ENCODE measurements around the gene RHEBL1.

RHEBL1 gene

GRCh38 chr12:49054096-49054495, 15.7 kb downstream of the RHEBL1 start:
- no peak for DNase-seq

- DNase-seq: no peak
Measured at GRCh38 chr12:49052451-49053208, 17.1 kb downstream of the RHEBL1 start.

GRCh38 chr12:49051777-49052438, 17.9 kb downstream of the RHEBL1 start:
- DNase-seq: no peak

DNA sequence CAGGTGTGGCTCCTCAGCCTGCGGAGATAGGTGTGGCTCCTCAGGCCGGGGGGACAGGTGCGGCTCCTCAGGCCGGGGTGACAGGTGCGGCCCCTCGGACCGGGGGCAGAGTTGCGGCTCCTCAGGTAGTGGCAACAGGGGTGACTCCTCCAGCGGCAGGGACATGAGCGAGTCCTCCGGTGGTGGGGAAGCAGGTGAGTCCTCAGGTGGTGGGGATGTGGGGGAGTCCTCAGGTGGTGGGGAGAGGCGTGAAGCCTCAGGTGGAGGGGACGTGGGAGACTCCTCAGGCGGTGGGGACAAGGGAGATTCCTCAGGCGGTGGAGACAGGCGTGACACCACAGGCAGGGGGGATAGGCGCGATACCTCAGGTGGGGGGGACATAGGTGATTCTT, 18.4 kb downstream of the RHEBL1 start:
- DNase-seq: no peak

DNA sequence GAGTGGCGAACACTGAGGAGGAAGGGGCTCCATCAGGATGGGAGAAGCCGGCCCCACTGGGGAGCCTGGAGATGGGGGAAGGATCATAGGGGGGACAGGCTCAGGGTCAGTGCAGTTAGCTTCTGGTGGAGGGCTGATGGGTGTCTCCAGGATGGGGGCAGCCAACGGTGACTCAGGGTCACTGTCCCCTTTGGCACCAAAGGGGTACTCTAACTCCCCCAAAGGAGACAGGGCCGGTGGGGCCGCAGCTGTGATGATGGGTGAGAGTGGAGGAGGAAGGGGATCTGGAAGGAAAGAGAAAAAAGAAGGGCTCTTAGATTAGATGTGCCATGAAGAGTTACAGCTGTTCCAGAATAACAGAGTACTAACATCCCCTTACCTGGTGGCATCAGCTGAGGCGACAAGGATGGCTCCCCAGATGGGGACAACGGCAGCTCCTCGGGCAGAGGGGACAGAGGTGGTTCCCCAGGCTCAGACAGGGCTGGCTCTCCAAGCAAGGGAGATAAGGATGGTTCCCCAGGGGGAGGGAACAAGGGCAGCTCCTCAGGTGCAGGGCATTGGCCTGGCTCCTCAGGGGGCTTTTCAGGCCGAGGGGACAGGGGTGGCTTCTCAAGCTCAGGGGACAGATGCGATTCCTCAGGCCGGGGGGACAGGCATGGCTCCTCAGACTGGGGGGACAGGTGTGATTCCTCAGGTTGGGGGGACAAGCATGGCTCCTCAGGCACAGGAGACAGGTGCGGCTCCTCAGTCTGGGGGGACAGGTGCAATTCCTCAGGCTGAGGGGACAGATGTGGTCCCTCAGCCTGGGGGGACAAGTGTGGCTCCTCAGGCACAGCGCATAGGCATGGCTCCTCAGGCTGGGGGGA, 19.0 kb downstream of the RHEBL1 start:
- DNase-seq: no peak

- no peak for DNase-seq
Measured at GRCh38 chr12:49049566-49050224, 20.1 kb downstream of the RHEBL1 start.

DNA sequence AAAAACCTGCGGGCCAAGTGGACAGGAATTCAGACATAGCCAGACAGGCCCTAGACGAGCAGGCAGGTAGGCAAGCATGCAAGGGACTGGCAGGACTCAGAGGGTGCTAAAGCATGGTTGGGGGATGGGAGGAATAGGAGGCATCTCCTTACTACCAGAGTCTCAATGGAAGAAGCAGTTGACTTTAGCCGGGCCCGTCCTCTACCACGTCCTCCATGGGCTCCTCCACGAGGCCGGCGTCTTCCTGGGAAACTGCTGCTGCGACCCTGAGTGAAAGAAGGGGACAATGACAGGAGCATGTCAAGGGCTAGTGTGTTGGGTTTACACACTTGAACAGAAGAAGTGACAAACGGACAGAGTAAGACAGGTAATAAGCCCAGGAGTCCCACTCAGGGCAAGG, 20.8 kb downstream of the RHEBL1 start:
- DNase-seq: no peak

DNA sequence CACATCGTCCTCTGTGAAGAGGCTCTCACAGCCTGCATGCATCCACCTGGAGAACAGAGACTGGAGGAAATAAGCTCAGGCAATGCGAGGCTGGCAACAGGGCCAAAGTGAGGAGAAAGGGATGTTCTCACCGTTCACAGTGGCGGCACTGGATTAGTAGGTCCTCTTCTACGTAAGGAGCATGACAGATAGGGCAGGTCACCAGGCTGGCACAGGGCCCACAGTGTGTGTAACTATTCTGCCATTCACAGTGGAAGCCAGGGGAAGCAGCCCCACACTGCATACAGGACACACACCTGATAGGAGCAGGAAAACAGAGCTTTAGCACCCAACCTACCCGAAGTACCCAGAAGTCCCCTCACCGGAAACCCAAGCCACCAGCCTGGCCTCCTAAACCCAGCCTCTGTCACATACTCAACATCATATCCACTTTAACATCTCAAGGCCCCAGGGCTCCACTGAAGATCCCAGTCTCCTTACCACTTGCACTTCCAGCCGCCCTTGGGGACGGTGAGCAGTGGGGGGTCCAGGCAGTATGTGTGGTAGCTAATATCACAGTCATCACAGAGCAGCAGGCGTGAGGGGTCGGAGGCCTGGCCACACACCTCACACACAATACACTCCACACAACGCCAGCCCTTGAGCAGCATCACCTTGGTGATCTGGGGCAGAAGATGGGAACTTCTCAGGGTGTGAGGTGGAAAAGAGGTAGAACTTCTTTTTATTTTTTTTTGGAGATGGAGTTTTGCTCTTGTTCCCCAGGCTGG, 23.5 kb downstream of the RHEBL1 start:
- no peak for DNase-seq

DNA sequence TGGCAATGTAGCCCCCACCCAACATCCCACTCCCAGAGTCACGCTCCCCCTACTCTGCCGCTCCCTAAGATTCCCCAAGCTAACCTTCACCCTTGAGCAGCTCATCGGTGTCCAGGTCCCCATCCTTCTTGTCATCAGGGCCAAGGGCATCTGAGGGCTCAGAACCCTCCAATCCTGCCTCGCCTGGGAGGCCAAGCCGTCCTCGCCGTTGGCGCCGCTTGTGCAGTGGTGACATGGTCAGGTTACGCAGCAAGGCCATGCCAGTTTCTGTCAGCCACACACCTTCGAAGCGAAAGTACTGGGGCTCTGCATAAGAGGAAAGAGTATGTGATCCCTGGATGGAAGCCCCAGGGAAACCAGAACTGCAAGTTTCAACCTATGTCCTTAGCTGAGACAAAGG, 25.1 kb downstream of the RHEBL1 start:
- DNase-seq: no peak

DNA sequence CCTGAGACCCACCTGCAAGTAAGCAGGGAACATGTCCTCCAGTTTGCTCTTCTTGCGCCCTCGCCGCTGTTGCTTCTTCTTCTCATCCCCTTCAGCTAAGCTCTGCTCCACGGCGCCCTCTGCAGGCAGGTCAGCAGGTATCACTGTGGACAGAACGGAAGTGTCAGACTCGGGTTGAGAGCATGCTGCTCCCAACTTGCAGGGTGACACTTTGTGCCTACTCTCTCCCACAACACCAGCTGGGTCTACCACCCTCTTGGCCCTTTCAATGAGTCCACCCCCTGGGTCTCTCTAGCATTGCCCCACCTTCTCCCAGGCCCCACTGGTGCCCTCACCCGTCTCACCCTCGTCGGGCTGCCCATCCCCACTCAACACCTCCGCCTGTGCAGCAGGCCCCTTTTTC, 25.9 kb downstream of the RHEBL1 start:
- DNase-seq: peak; percentile 35 to 54

DNA sequence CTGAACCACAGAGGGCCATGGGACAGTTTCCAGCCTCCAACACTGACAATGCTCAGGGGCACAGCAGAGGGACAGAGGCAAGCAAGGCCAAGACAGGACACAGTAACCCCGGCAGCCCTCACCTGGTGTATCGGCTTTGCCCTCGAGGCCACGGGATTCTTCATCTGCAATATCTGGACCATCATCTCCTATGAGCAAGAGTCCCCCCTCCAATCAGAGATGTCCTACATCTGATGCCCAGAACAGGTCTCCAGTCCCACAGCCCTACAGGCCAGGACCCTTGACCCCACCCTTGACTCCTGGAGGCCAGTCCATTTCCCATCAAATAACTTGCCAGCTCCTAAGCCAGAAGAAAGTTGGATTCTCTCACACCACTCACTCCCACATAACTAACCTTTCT, 26.5 kb downstream of the RHEBL1 start:
- DNase-seq: no peak

- DNase-seq: no peak
Measured at GRCh38 chr12:49041881-49042484, 27.8 kb downstream of the RHEBL1 start.

DNA sequence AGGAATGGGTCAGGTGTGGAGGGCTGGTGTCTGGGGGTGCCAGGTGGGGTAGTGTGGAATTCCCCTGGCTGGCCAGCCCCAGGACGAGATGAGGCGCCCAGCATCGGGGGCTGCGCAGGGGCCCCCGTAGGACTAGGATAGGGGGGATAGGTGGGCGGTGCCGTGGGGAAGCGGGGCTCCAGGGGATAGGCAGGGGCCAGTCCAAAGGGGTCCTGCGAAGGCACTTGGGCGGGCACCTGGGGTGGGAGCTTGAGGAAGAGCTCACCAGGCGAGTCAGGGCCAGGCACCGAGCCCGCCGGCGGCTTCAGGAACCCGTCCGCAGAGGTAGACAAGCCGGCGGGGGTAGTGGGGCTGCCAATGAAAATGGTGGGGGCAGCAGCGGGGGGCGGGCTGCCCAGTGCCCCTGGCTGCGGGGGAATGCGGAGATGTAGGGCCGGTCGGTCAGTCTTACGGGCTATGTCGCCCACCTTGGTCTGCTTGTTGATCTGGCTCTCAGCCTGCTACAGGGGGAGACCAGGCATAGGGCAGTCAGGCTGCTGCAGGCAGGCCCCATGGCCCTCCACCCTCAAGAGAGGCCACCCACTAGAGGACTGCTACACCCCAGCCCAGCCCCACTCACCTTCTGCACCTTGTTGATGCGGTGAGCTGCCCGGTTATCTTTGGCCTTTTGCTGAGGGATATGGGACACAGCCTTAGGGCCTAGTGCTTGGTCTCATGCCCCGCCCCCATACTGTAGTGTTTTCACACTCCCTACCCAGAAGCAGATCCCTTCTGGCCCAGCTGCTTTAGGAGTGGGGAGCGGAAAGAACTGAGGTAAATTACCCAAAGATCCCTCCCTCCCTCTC, 28.5 kb downstream of the RHEBL1 start:
- DNase-seq: no peak

- no peak for DNase-seq
Measured at GRCh38 chr12:49040364-49040855, 29.4 kb downstream of the RHEBL1 start.

GRCh38 chr12:49039421-49040363, 30.1 kb downstream of the RHEBL1 start:
- no peak for DNase-seq

GRCh38 chr12:49038291-49038955, 31.4 kb downstream of the RHEBL1 start:
- DNase-seq: no peak

DNA sequence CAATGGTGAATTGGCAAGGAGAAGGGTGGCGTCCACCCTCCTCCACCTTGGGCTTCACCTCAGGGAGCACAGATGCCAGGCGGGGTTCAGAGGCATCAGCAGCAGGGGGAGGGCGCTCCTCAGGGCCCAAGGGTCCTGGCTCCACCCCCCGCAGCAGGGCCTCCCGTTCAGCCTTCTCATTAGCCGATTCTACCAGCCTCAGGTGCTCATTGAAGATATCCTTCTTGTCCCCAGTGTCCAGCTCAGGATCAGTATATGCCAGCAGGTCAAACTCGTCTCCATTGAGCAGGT, 31.9 kb downstream of the RHEBL1 start:
- DNase-seq: no peak

DNA sequence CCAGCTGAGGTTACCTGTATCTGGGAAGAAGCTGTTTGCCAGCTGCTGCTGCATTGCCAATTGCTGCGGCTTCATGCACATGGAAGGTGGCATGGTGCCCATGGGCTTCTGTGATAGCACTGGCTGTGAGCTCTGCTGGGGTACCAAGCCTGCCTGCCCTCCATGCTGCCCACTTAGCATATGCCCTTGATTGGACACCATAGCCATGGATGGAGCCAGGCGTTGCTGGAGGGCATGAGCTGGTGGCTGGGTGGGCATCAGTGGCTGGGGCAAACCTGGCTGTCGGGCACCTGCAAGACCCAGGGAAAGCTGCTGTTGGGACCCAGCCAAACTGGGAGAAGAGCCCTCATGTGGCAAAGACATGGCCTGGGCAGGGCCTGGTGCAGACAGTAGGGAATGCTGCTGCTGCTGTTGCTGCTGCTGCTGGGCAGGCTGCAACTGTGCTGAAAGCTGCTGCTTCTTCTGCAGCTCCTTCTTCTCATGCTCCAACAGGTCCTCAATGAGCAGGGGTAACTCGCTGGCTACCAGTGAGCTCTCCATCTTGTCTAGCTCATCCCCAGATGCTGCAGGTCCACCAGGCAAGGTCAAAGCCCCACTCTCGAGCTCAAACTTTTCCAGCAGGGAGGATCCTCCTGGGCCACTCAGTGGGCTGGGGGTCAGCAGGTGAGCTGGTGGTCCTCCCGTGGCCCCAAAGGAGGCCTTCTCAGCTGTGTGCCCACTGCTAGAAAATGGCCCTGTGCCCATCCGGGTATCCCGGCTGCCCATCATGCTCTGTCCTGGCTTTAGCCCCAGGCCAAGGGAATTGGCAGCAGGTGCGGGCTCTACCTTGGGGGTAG, 32.5 kb downstream of the RHEBL1 start:
- DNase-seq: no peak

Data from NCI-H2081 (cell line).